NCI-H2029 (cell line): Measurements from ENCODE around the gene LSM5.

ENCODE experiments used
- DNase-seq: peaks from one replicate; lab custom pipeline; 2025; lab: John Stamatoyannopoulos, UW

LSM5 gene

DNA sequence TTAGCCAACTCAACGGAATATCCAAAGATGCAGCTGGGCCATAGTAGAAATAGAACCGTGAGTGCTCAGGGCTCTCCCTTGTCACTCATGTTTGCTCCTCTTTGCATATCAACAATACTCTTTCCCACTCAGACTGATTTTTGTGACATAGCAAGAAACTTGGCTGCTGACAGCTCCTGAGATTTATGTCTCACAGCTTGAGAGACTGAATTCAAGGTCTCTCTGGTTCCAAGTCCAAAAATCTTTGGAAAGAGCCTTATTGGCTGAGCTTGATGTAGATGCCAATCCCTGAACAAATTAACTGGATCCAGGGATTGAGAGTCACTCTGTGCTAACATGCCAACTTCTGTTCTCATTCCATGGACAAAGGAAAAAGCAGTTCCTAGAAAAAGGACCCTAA lies 30.4 kb downstream of the LSM5 start:
- DNase-seq = no peak

DNA sequence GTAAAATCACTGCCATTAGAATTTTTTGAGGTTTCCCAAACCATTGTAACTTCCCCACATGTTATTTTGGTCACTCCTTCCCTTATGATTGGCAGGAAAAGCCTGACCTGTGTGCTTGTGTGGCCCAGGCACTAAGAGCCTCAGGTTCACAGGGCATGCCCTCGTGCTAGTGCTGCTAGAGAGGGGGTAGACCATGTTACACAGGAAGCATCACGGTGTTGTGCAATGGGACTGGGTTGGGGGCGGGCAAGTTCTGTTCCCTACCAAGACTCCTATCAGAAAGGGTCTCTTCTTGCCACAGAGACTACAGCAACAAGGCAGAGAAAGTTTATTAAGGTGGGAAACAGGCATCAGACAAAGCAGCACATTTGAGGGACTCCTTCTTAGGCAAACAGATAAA lies 32.2 kb downstream of the LSM5 start:
- DNase-seq = no peak

DNA sequence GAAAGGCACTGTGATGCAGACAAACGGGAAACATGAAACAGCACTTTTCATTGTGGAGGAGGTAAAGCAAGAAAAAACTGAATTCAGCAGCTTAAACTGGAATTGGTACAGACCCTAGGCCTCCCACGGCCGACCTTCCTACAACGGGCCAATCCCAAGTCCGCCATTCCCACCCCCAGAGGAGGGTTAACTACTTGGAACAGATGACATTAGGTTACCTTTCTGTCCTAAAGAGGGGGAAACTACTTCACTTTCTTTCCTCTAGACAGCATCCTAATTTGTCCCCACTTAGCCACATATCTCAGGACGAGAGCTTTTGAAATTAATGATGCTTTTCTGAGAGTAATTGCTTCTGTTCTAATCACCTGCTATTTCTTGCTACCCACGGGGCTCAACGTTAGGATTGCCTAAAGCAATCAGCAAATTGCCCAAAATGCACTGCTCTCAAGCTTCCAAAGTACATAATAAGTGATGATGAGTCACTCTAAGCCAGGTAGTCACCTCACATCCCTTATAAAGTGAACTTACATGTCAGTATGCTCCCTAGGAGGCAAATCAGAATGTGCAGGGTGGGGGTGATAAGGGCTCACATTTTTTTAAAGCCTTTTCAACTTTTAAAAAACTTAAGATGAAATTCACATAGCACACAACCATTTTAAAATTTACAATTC lies 36.7 kb downstream of the LSM5 start:
- no peak for DNase-seq

DNA sequence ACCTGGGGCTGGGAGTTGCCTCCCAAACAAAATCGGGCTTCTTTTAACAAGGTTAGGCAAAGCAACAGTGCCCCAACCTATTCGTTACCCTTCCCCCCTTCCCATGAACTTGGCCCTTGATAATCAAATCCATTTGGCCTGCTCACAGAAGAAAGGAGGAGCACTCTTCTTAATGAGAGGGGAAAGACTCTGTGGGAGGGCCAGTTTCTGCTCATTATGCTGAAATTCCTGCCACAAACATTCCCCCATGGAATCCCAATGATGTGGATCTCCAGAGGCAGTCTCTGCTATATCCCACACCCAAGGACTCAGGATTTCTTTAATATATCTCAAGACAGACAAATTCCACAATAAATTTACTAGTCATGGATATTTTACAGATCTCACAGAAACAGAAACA lies 43.0 kb downstream of the LSM5 start:
- DNase-seq = no peak

DNA sequence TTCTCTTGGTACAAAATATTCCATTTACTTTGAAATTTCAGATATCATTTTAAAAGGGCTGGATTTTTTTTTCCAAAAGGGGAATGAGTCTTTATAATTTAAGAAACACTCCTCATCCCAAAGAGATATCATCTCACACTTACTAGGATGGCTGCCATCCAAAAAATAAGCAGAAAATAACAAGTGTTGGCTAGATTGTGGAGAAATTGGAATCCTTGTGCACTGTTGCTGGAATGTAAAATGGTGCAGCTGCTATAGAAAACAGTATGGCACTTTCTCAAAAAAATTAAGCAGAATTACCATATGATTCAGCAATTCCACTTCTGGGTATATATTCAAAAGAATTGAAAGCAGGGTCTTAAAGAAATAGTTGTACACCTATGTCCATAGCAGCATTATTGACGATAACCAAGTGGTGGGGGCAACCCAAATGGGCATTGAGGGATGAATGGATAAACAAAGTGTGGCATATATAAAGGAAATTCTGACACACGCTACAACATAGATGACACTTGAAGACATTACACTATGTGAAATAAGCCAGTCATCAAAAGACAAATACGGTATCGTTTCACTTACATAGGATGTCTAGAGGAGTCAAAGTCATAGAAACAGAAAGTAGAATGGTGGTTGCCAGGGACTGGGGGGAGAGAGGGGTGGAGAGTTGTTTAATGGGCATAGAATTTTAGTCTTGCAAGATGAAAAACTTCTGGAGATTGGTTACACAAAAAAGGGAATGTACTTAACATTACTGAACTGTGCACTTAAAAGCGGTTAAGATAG lies 53.8 kb downstream of the LSM5 start:
- DNase-seq = no peak
